GM21447 (cell line): ENCODE data around the gene TDRD9.
"Not testable (repeated sequence)": the region's sequence is repeated elsewhere in the genome, so short reads cannot be mapped to it uniquely, and the experiment has no call there.

Source experiments
- ATAC-seq: cut with Tn5 transposase; IDR thresholded peaks from one replicate; pipeline ENCODE4 v1.9.1; 2021; ENCODE audit not compliant: unreplicated experiment

The TDRD9 gene

GRCh38 chr14:103974575-103974974 lies 46.3 kb downstream of the TDRD9 start:
- ATAC-seq = no peak

- not testable (repeated sequence) for ATAC-seq
These were observed 52.5 kb downstream of the TDRD9 start for GRCh38 chr14:103980623-103981238.

- no peak for ATAC-seq
These were observed 55.9 kb downstream of the TDRD9 start for GRCh38 chr14:103984196-103984595.

- ATAC-seq = no peak
These were observed 60.8 kb downstream of the TDRD9 start for GRCh38 chr14:103989034-103989433.

GRCh38 chr14:103989964-103990363 lies 61.7 kb downstream of the TDRD9 start:
- ATAC-seq = no peak

- no peak for ATAC-seq
These were observed 66.4 kb downstream of the TDRD9 start for GRCh38 chr14:103994535-103995184.

- no peak for ATAC-seq
These were observed 67.6 kb downstream of the TDRD9 start for GRCh38 chr14:103995876-103996275.

GRCh38 chr14:103997391-103997790 lies 69.1 kb downstream of the TDRD9 start:
- no peak for ATAC-seq

- no peak for ATAC-seq
These were observed 69.8 kb downstream of the TDRD9 start for GRCh38 chr14:103998027-103998426.

- ATAC-seq = no peak
These were observed 71.7 kb downstream of the TDRD9 start for GRCh38 chr14:103999795-104000440.

GRCh38 chr14:104001003-104001402 lies 72.7 kb downstream of the TDRD9 start:
- no peak for ATAC-seq

GRCh38 chr14:104003616-104004015 lies 75.4 kb downstream of the TDRD9 start:
- no peak for ATAC-seq

GRCh38 chr14:104004849-104005248 lies 76.6 kb downstream of the TDRD9 start:
- ATAC-seq = no peak

GRCh38 chr14:104005489-104005888 lies 77.2 kb downstream of the TDRD9 start:
- ATAC-seq = no peak

GRCh38 chr14:104007121-104007520 lies 78.9 kb downstream of the TDRD9 start:
- no peak for ATAC-seq

GRCh38 chr14:104009297-104009696 lies 81.0 kb downstream of the TDRD9 start:
- ATAC-seq = no peak

GRCh38 chr14:104011824-104012517 lies 83.7 kb downstream of the TDRD9 start:
- no peak for ATAC-seq

- no peak for ATAC-seq
These were observed 86.5 kb downstream of the TDRD9 start for GRCh38 chr14:104014764-104015163.

GRCh38 chr14:104016873-104017650 lies 88.8 kb downstream of the TDRD9 start:
- ATAC-seq = no peak

GRCh38 chr14:104019029-104019428 lies 90.8 kb downstream of the TDRD9 start:
- ATAC-seq = no peak

- no peak for ATAC-seq
These were observed 91.5 kb downstream of the TDRD9 start for GRCh38 chr14:104019806-104020205.
